Caco-2 (cell line): ENCODE measurements around the gene RAB26. TPM values are rescaled to one million over a fixed set of nuclear protein-coding genes. Genes with fewer than 3 reads are reported as not detected.

Source experiments
- BruUV-seq: library from RNA; stranded (reverse); fragments of 400-500 nt; replicated peaks from 2 replicates; lab custom pipeline; 2021; lab: Mats Ljungman, UMichigan
- CTCF ChIA-PET: fragments of 300-600 bp; sonication (Branson Sonifier 250); formaldehyde crosslinking; loops from one replicate; lab custom pipeline; 2022; ENCODE audit warnings: antibody characterized with exemption; lab: Charles Lee
- POLR2A ChIA-PET: fragments of 300-600 bp; sonication (Branson Sonifier 250); formaldehyde crosslinking; loops from one replicate; lab custom pipeline; 2022; ENCODE audit warnings: antibody characterized with exemption; lab: Charles Lee
- DNase-seq, 2 experiments: peaks; one replicate each; pipeline versions ENCODE4 v3.0.0 to v3.0.0-alpha.2; 2020 to 2022
- H3K27me3 ChIP-seq: replicated peaks from 2 replicates; pipeline ENCODE4 v1.6.0; 2011; ENCODE audit warnings: low read length; ENCODE audit not compliant: control insufficient read depth, insufficient read depth
- H3K36me3 ChIP-seq: 2 replicates; pipeline ENCODE4 v1.5.1; 2011; ENCODE audit warnings: low read length; ENCODE audit not compliant: control insufficient read depth, insufficient read depth
- H3K4me1 ChIP-seq: fragments of 250-450 bp; sonication (Bioruptor Pico); 2 replicates; pipeline ENCODE4 v1.5.1; 2020; ENCODE audit warnings: mild to moderate bottlenecking
- H3K4me3 ChIP-seq: 2 replicates; pipeline ENCODE4 v1.5.1; 2011; ENCODE audit warnings: low read depth, mild to moderate bottlenecking, control low read depth, low read length
- H3K9me3 ChIP-seq: fragments of 250-450 bp; sonication (Bioruptor Pico); 2 replicates; pipeline ENCODE4 v1.5.1; 2020; ENCODE audit warnings: mild to moderate bottlenecking, moderate library complexity
- H3K27ac Mint-ChIP-seq: one replicate; pipeline ENCODE4 v1.8.0; 2022; ENCODE audit warnings: mixed read lengths; ENCODE audit not compliant: unreplicated experiment
- H3K27me3 Mint-ChIP-seq: one replicate; pipeline ENCODE4 v1.8.0; 2022; ENCODE audit warnings: mixed read lengths; ENCODE audit not compliant: insufficient read depth, unreplicated experiment
- H3K36me3 Mint-ChIP-seq: one replicate; pipeline ENCODE4 v1.8.0; 2022; ENCODE audit warnings: mild to moderate bottlenecking, mixed read lengths; ENCODE audit not compliant: insufficient read depth, unreplicated experiment
- H3K4me1 Mint-ChIP-seq: one replicate; pipeline ENCODE4 v1.8.0; 2022; ENCODE audit warnings: low read depth, mixed read lengths; ENCODE audit not compliant: unreplicated experiment
- H3K4me3 Mint-ChIP-seq: one replicate; pipeline ENCODE4 v1.8.0; 2022; ENCODE audit warnings: mild to moderate bottlenecking, moderate library complexity, mixed read lengths; ENCODE audit not compliant: unreplicated experiment
- H3K9me3 Mint-ChIP-seq: one replicate; pipeline ENCODE4 v1.8.0; 2022; ENCODE audit warnings: mixed read lengths; ENCODE audit not compliant: unreplicated experiment
- intact Hi-C: fragments of 100-400 bp; cut with micrococcal nuclease; formaldehyde crosslinking; loops from one replicate; pipeline ENCODE4 v1.10.0; 2022; ENCODE audit not compliant: unreplicated experiment
- total RNA-seq: library from RNA; stranded (reverse); gene quantifications from 2 replicates; pipeline ENCODE4 v1.2.3, GENCODE V29; 2022
- TF ChIP-seq, protein P1 (sequence below), 2 experiments: fragments of 200-600 bp in 1 of 2; IDR thresholded peaks; 1 replicate in 1 of 2; 2 replicates in 1 of 2; pipeline versions ENCODE4 v1.5.1 to v1.8.0; 2011 to 2022; ENCODE audit warnings: antibody characterized with exemption in 1 of 2, control low read depth in 1 of 2, inconsistent platforms in 1 of 2, low read depth in 1 of 2, low read length in 1 of 2, mild to moderate bottlenecking in 1 of 2, moderate library complexity in 1 of 2; ENCODE audit not compliant: insufficient read depth in 1 of 2, severe bottlenecking in 1 of 2, unreplicated experiment in 1 of 2

Gene RAB26
- total RNA-seq, 1 experiment from 2014 or later, result 1.0 TPM

DNA sequence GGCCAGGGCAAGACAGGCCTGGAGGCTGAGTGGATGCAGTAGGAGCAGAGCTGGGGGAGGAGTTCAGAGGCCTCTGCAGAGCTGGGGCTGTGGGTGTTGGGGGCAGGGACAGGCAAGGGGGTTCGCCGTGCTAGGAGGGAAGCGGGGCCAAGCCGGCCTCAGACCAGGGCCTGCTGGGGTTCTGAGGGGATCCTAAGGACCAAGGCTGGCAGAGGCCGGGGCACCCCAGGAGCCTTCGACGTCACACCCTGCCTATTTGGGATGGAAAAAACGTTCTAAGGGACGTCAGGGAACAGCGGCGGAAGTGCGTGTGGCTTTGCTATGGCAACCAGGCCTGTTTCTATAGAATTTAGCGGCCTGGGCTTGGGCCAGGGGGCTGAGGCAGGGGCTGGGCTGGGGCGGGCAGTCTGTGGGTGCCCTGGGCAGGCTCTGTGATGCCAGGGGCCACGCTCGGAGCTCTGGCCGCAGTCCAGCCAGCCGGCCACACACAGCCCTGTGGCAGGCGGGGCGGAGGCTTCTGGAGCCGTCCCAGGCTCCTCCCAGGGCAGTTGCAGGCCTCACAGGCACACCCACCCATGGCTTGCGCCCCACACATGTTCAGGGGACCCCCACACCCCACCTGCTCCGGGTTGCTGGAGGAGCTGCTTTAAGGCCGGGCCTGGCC, 10.9 kb downstream of the RAB26 start:
- CTCF ChIA-PET, result no interaction called here
- Mint-ChIP-seq H3K27ac (no peak overlapping the region), H3K9me3 (no peaks in the 10 kb centered on the region), H3K4me1 (peaks cover 25% of the 10 kb centered on the region), H3K27me3 (peaks cover 3% of the 10 kb centered on the region), H3K36me3 (peaks cover 29% of the 10 kb centered on the region), H3K4me3 (no peak overlapping the region)
- Histone ChIP-seq H3K27me3 (no peaks in the 10 kb centered on the region), H3K9me3 (no peaks in the 10 kb centered on the region), H3K4me1 (peaks cover 15% of the 10 kb centered on the region), H3K36me3 (no peaks in the 10 kb centered on the region; the same call in 1 of the 2 replicates), H3K4me3 (no peak overlapping the region)
- POLR2A ChIA-PET, result no interaction called here
- BruUV-seq, result no TSS peak
- DNase-seq, result no peak
- TF ChIP-seq, protein P1, sequence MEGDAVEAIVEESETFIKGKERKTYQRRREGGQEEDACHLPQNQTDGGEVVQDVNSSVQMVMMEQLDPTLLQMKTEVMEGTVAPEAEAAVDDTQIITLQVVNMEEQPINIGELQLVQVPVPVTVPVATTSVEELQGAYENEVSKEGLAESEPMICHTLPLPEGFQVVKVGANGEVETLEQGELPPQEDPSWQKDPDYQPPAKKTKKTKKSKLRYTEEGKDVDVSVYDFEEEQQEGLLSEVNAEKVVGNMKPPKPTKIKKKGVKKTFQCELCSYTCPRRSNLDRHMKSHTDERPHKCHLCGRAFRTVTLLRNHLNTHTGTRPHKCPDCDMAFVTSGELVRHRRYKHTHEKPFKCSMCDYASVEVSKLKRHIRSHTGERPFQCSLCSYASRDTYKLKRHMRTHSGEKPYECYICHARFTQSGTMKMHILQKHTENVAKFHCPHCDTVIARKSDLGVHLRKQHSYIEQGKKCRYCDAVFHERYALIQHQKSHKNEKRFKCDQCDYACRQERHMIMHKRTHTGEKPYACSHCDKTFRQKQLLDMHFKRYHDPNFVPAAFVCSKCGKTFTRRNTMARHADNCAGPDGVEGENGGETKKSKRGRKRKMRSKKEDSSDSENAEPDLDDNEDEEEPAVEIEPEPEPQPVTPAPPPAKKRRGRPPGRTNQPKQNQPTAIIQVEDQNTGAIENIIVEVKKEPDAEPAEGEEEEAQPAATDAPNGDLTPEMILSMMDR (IDR thresholded peaks at IDR 0.05; ENCODE audit: insufficient read depth in 1 of 2, low read depth in 1 of 2, low read length in 1 of 2, severe bottlenecking in 1 of 2, unreplicated experiment in 1 of 2), result no peak
- intact Hi-C loops, result no loop called here

DNA sequence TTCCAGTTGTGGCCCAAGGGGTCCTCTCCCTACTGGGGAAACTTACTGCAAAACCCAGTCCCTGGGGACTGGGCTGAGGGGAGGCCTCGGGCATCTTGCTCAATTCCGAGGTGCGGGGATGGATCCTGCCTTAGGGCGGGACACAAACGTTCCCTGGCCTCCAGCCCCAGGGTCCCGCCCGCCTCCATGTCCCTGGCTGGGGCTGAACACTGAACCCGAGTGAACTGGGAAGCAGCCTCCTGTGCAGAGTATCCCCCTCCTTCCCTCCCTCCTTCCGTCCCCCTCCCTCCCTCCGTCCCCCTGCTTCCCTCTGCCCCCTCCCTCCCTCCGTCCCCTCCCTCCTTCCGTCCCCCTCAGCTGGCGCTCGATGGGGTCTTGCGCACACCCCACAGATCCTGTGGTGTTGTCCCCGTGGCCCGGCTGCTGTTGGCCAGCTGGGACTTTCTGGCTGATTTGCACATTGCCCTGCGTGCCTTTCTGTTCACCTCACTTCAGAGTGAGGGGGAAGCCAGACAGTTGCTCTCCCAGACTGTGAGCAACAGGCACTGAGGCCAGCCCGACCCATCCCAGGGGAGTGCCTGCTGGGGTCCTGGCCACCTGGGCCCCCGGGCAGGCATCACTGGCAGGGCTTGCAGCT, 12.6 kb downstream of the RAB26 start:
- no peak overlapping the region for H3K4me3 Mint-ChIP-seq
- no peaks in the 10 kb centered on the region for H3K9me3 ChIP-seq
- no peaks in the 10 kb centered on the region for H3K27me3 Mint-ChIP-seq
- intact Hi-C loops, result no loop called here
- peaks cover 15% of the 10 kb centered on the region for H3K4me1 ChIP-seq
- no peaks in the 10 kb centered on the region for H3K9me3 Mint-ChIP-seq
- H3K36me3 ChIP-seq, result peaks cover 1% of the 10 kb centered on the region; the same call in 1 of the 2 replicates
- DNase-seq, result no peak
- no peak overlapping the region for H3K4me3 ChIP-seq
- TF ChIP-seq, protein P1 (IDR thresholded peaks at IDR 0.05; ENCODE audit: insufficient read depth in 1 of 2, low read depth in 1 of 2, low read length in 1 of 2, severe bottlenecking in 1 of 2, unreplicated experiment in 1 of 2), result no peak
- POLR2A ChIA-PET, result no interaction called here
- CTCF ChIA-PET, result no interaction called here
- no TSS peak for BruUV-seq
- peaks cover 21% of the 10 kb centered on the region for H3K36me3 Mint-ChIP-seq
- no peaks in the 10 kb centered on the region for H3K27me3 ChIP-seq
- H3K4me1 Mint-ChIP-seq, result peaks cover 19% of the 10 kb centered on the region
- no peak overlapping the region for H3K27ac Mint-ChIP-seq

DNA sequence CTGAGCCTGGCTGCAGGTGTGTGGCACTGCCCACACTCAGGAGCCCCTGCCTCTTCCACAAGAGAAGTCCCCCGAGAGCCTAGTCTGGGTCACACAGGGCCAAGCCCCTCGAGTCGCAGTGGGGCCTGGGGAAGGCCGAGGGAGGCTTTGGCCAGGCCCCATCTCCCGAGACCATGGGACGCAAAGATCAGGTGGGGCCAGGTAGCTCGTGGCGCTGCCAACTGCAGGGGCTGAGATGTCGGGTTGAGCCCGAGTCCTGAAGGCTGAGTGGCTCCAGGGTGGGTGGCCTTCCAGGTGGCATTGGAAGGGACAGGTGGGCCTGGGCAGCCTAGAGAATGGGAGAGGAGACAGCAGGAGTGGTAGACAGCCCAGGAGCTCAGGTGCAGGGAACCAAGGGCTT, 13.5 kb downstream of the RAB26 start:
- no peak for DNase-seq
- H3K36me3 ChIP-seq, result peaks cover 1% of the 10 kb centered on the region; the same call in 1 of the 2 replicates
- Mint-ChIP-seq H3K27ac (no peak overlapping the region), H3K4me3 (no peak overlapping the region), H3K27me3 (no peaks in the 10 kb centered on the region), H3K4me1 (peaks cover 10% of the 10 kb centered on the region), H3K9me3 (no peaks in the 10 kb centered on the region), H3K36me3 (peaks cover 24% of the 10 kb centered on the region)
- TF ChIP-seq, protein P1 (IDR thresholded peaks at IDR 0.05; ENCODE audit: insufficient read depth in 1 of 2, low read depth in 1 of 2, low read length in 1 of 2, severe bottlenecking in 1 of 2, unreplicated experiment in 1 of 2), result no peak
- intact Hi-C loops, result no loop called here
- no peaks in the 10 kb centered on the region for H3K27me3 ChIP-seq
- POLR2A ChIA-PET, result no interaction called here
- H3K4me3 ChIP-seq, result no peak overlapping the region
- H3K4me1 ChIP-seq, result peaks cover 12% of the 10 kb centered on the region
- BruUV-seq, result no TSS peak
- CTCF ChIA-PET, result no interaction called here
- no peaks in the 10 kb centered on the region for H3K9me3 ChIP-seq
